Psoas muscle (tissue), 8 donors: ENCODE results near the gene CREB1. TPM values are rescaled to one million over a fixed set of nuclear protein-coding genes. Genes with fewer than 3 reads are reported as not detected.
"Not testable (repeated sequence)": the region's sequence is repeated elsewhere in the genome, so short reads cannot be mapped to it uniquely, and the experiment has no call there.

Experiments used
- ATAC-seq, 4 donors: fragments of 200-7000 bp; cut with Tn5 transposase; one replicate each; pipeline ENCODE4 v1.9.1; 2020; ENCODE audit warnings: moderate library complexity in 3 of 4, mild to moderate bottlenecking in 2 of 4
- DNase-seq, 2 donors: peaks; one replicate each; pipeline ENCODE4 v3.0.0-alpha.2; 2020
- H3K27ac ChIP-seq: fragments of 200-600 bp; one replicate; pipeline ENCODE4 v1.8.0; 2022
- H3K27me3 ChIP-seq, 3 donors: fragments of 200-600 bp in 1 of 3; one replicate each; pipeline versions ENCODE4 v1.6.1 to v1.8.0; 2013 to 2022; ENCODE audit warnings: low read length in 2 of 3, mild to moderate bottlenecking in 2 of 3, moderate library complexity in 1 of 3; ENCODE audit not compliant: insufficient read depth in 3 of 3
- H3K36me3 ChIP-seq, 2 donors: fragments of 200-600 bp in 1 of 2; one replicate each; pipeline versions ENCODE4 v1.6.1 to v1.8.0; 2013 to 2022; ENCODE audit warnings: low read depth in 1 of 2, mild to moderate bottlenecking in 1 of 2, moderate library complexity in 1 of 2; ENCODE audit not compliant: insufficient read depth in 1 of 2
- H3K4me1 ChIP-seq: fragments of 200-600 bp; one replicate; pipeline ENCODE4 v1.8.0; 2022
- H3K4me3 ChIP-seq: fragments of 200-600 bp; one replicate; pipeline ENCODE4 v1.8.0; 2022; ENCODE audit warnings: mild to moderate bottlenecking
- H3K9me3 ChIP-seq: fragments of 200-600 bp; one replicate; pipeline ENCODE4 v1.8.0; 2022
- WGBS, 3 donors: extraction: QIAGEN DNeasy Blood & Tissue Kit; methylation state at CpG; one replicate each; pipeline versions ENCODE4 v1.1.6 to v1.1.7; 2013; 5-methylcytosine and 5-hydroxymethylcytosine counted together
- intact Hi-C, 2 donors: fragments of 100-400 bp; cut with DNase I; formaldehyde crosslinking; loops; one replicate each; pipeline versions ENCODE4 v1.11.0 to v1.14.2; 2022
- polyA plus RNA-seq, 3 donors: library from polyadenylated mRNA; stranded (reverse); fragments of 200-250 nt; gene quantifications; one replicate each; pipeline ENCODE4 v1.2.3, GENCODE V29; 2013
- total RNA-seq, 4 donors: library from RNA; stranded (reverse); fragmentation: NEBNext Ultra II Directional in 2 of 4; extraction: Animal tissue kit (Norgen Biotek cat#: 25700) in 2 of 4; gene quantifications; one replicate each; pipeline versions ENCODE4 v1.2.1 to v1.2.4, GENCODE V29; 2021 to 2023
- TF ChIP-seq, protein P1 (sequence below): fragments of 200-600 bp; IDR thresholded peaks from one replicate; pipeline ENCODE4 v1.8.0; 2022; ENCODE audit warnings: antibody characterized with exemption
- donor health status: healthy with polysubstance abuse.
- donor health status: DM: no; HTN: no; CAD: no; lungs with moderate emphysema.
- donor health status: Bipolar disorder and iron deficiency.
- donor health status: healthy.
- donor health status: DM: yes; HTN: yes; CAD: no.
- donor health status: DM: no; HTN: no; CAD: no.
- donor health status: DM: no; HTN: no; CAD: no.
- donor health status: DM: yes; HTN: yes; CAD: no.

The CREB1 gene
- total and polyA plus RNA-seq, 7 donors = 3.5 to 27.9 (median 18.4) TPM

DNA sequence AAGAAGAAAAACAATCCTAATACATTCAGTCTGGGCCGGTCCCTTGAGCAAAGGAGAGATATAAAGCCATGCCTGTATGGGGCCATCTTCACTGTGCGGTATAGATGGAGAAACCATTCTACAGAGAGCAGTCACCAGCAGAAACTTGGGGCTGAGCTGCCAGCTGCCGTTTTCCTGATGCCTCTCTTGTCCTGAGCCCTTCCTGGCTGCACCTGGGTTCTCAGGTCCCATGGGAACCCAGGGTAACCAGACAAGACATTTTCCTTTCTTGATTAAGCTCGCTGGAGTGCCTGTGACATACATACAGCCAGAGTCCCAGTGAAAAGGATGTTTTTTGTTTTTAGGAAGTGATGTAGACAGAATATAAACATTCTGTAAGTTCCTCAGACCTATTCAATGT lies 100.7 kb downstream of the CREB1 start:
- intact Hi-C loops = no loop called here
- Histone ChIP-seq H3K36me3 (no peaks in the 10 kb centered on the region), H3K27me3 (no peaks in the 10 kb centered on the region), H3K4me1 (no peaks in the 10 kb centered on the region), H3K9me3 (no peaks in the 10 kb centered on the region), H3K4me3 (no peak overlapping the region), H3K27ac (no peak overlapping the region)
- TF ChIP-seq, protein P1, sequence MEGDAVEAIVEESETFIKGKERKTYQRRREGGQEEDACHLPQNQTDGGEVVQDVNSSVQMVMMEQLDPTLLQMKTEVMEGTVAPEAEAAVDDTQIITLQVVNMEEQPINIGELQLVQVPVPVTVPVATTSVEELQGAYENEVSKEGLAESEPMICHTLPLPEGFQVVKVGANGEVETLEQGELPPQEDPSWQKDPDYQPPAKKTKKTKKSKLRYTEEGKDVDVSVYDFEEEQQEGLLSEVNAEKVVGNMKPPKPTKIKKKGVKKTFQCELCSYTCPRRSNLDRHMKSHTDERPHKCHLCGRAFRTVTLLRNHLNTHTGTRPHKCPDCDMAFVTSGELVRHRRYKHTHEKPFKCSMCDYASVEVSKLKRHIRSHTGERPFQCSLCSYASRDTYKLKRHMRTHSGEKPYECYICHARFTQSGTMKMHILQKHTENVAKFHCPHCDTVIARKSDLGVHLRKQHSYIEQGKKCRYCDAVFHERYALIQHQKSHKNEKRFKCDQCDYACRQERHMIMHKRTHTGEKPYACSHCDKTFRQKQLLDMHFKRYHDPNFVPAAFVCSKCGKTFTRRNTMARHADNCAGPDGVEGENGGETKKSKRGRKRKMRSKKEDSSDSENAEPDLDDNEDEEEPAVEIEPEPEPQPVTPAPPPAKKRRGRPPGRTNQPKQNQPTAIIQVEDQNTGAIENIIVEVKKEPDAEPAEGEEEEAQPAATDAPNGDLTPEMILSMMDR = no peak
- ATAC-seq = no peak
- no peak for DNase-seq
- 33 to 50% (median 46%) methylated on average over 4 of the region's 4 CpGs for WGBS, 3 donors

DNA sequence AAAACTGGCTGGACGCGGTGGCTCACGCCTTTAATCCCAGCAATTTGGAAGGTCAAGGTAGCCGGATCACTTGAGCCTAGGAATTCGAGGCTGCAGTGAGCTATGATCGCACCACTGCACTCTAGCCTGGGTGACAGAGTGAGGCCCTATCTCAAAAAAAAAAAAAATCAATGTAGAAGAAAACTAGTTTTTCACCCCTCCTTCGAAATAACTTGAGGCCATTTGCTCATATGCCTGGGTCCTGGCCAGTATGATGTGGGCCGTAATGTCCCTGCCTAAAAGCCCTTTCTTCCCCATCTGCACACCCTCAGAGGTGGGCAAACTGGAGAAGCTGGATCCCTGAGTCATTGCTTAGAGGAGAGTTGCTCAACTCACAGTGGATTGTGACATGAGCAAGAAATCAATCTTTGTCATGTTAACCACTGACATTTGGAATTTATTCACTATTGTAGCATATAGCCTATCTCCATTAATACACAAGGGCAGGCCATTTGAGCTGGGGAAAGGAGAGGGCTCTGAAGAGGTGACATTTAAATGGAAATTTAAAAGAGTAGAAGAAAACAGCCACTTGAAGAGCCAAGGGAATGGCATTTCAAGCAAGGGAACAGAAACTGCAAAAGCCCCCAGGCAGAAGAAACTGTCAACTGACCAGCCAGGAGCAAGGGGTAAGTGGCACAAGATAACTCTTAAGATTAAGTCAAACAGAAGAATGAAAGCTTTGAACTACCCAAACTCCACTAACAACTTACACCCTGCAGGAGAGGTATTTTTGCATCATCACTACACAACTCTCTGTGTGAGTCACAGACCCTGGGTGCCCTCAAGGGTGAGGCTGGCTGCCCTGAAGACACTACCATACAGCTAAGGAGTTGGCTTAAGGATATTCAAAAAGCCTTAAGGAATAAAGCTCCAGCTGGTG lies 103.1 kb downstream of the CREB1 start:
- intact Hi-C loops = no loop called here
- TF ChIP-seq, protein P1 = no peak
- Histone ChIP-seq H3K9me3 (no peaks in the 10 kb centered on the region), H3K4me1 (no peaks in the 10 kb centered on the region), H3K27ac (peak overlapping the region; percentile 23), H3K4me3 (no peak overlapping the region), H3K36me3 (no peaks in the 10 kb centered on the region), H3K27me3 (no peaks in the 10 kb centered on the region)
- peak; percentile 69 to 80 (median 77) for ATAC-seq
- DNase-seq = no peak
- WGBS, 3 donors = 79 to 84% (median 79%) methylated on average over 8 of the region's 8 CpGs

GRCh38 chr2:207633686-207634085 lies 103.9 kb downstream of the CREB1 start:
- WGBS, 3 donors = 78 to 86% (median 85%) methylated on average over 3 of the region's 3 CpGs
- TF ChIP-seq, protein P1 = no peak
- Histone ChIP-seq H3K4me1 (no peaks in the 10 kb centered on the region), H3K27me3 (no peaks in the 10 kb centered on the region), H3K9me3 (no peaks in the 10 kb centered on the region), H3K27ac (no peak overlapping the region), H3K4me3 (no peak overlapping the region), H3K36me3 (no peaks in the 10 kb centered on the region)
- no peak for DNase-seq
- ATAC-seq = no peak
- intact Hi-C loops = no loop called here

DNA sequence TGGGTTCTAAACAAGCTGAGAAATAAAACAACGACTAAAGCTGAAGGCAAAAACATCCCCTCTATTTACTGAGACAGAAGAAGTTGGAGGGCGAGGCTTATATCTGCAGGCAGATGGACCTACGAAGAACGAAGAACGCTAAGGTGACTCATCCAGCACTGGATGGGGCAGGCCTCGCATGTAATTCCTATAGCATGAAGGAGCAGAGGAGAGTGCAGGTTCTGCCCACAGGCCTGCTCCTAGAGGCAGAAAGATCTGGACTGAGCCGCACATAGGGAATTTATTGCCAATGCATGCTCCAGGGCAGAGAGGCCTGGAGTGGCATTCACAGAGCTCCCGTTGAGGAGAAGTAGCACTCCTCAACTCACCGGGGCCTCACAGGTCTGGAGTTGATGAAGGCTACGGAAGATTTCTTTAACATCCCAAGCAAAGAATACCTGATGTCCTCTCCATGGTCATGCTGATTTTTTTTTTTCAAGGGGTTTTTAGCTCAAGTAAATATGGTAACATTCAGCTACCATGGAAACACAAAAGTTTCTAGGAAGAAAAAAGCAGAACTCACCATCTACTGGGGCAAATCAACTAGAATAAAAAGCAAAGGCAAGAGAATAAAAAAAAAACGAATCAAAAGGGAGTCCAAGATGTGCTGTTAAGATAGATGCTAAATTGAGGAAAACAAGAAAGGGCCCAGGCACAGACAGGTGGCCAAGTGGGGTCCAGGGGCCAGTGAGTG lies 105.9 kb downstream of the CREB1 start:
- H3K4me3 ChIP-seq = no peak overlapping the region
- 82 to 87% (median 85%) methylated on average over 11 of the region's 11 CpGs for WGBS, 3 donors
- H3K36me3 ChIP-seq = no peaks in the 10 kb centered on the region
- TF ChIP-seq, protein P1 = no peak
- ATAC-seq = no peak
- H3K9me3 ChIP-seq = no peaks in the 10 kb centered on the region
- no peak overlapping the region for H3K27ac ChIP-seq
- DNase-seq = no peak
- no peaks in the 10 kb centered on the region for H3K4me1 ChIP-seq
- H3K27me3 ChIP-seq = no peaks in the 10 kb centered on the region
- intact Hi-C loops = no loop called here

- WGBS, 3 donors = 94 to 95% (median 94%) methylated on average over 3 of the region's 3 CpGs
- H3K9me3 ChIP-seq, H3K27ac ChIP-seq, H3K36me3 ChIP-seq, H3K4me3 ChIP-seq, H3K27me3 ChIP-seq, ATAC-seq, DNase-seq, H3K4me1 ChIP-seq, intact Hi-C loops: not testable (repeated sequence)
These were observed 109.5 kb downstream of the CREB1 start for GRCh38 chr2:207639288-207639687.
